COLO829 (cell line): Measurements from ENCODE around the gene GEMIN4.
"Not testable (repeated sequence)": the region's sequence is repeated elsewhere in the genome, so short reads cannot be mapped to it uniquely, and the experiment has no call there.

Source experiments
- DNase-seq: peaks from one replicate; pipeline ENCODE4 v3.0.0; 2012; ENCODE audit warnings: low spot score

The GEMIN4 gene

DNA sequence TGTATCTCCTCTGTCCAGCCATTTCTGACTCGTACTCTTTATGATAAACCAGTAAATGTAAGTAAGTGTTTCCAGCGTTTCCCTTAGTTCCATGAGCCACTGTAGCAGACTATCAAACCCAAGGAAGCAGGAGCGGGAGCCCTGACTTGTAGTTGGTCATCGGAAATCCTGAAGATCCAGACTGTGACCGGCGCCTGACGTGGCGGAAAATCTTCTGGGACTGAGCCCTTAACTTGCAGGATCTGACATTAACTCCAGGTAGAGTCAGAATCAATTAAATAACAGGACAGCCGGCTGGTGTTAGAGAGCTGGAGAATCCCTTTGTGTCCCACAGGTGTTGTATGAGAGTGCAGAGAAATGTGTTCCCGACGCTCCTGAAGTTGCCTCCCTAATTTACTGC is 26.0 kb upstream of the GEMIN4 start:
- DNase-seq, result no peak

DNA sequence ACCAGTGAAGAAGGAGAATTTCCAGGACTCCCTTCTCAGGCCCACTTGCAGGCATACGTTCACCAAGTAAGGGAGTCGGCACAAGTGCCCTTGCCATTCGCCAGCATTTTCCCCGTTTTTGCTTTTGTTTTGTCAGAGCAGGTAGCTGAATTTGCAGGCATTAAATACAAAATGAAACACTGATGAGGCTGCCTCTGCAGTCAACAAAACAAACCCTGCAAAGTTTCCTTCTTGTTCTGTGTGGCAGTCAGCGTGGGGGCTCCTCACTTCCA is 22.2 kb upstream of the GEMIN4 start:
- no peak for DNase-seq

DNA sequence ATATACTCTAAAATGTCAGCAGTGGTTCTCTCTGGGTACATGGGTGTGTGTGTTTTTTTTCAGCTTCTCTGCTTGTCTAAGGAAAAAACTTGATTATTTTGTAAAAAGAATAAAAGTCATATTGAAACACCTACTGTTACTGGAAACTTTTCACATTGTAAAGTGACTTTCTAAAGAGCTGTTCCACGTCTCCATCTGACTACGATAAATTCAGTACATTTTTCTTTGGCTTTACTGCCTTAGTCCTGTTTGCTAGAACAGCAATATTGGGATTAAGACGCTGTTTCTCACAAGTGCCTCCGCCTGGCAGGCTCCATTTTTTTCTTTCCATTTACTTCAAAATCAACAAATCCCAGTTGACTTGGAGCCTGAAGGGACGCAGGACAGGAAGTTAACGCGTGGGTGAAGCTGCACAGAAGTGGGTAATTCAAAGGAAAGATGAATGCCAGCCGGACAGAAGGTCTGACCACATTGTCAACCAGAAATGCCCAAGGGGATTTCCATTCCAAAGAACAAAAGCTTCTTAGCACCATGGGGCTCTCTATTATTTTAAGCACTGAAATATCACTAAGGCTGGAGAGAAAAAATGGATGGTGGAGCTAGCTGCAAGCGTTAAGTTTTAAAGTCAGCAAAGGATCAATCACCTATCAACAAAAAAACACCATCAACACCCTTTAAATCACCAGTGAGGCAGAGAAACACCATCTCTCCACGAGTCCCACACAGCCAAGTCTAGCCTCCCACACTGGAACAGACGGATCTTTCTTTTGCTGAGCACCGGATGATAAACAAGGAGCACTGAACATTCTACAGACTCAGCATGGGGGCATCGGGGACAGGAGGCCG is 21.6 kb upstream of the GEMIN4 start:
- DNase-seq, result peak; percentile 85

DNA sequence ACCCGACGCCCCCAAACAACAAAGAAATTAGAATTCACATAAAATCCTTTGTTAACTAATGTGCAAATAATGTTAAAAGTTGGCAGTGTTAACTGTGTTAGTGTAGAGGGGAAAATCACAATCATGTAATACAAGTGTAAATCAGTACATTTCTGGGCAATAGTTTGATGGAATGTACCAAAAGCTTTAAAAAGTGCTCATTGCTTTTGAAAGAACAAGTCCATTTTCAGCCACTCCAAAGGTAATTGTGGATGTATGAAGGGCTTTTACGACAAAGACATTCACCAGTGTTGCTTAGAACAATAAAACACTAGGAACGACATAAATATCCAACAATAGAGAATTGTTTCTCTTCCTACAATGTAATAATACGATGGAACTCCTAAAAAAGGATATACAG is 21.0 kb upstream of the GEMIN4 start:
- no peak for DNase-seq

- DNase-seq, result no peak
Measured at GRCh38 chr17:767076-767475, 15.0 kb upstream of the GEMIN4 start.

- no peak for DNase-seq
Measured at GRCh38 chr17:760371-760770, 8.3 kb upstream of the GEMIN4 start.

GRCh38 chr17:759964-760363 is 7.9 kb upstream of the GEMIN4 start:
- DNase-seq, result no peak

DNA sequence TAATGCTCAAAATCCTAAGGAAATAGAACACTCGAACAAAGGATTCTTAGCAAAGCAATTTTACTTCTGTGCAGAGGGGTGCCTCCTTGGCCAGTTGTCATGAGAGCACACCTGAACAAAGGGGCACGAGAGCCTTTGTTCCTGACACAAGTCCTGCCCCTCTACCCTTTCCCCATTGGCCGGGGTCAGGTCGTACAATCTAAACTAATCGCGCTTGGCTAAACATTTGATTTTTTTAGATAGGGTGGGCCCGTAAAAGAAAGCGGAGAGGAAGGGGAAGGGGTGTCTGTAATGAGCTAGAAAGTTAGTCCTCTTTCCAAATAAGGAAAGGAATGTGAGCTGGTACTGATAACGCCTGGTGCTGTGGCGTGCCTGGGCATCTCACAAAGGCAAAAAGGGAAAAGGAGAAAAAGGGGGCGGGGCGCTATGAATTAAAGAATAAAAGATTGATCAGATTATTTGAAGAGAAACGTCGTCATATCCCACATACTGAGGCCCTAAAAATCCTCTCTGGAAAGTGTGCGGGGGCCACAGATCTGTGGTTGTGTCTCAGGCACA is 4.0 kb upstream of the GEMIN4 start:
- DNase-seq, result not testable (repeated sequence)

DNA sequence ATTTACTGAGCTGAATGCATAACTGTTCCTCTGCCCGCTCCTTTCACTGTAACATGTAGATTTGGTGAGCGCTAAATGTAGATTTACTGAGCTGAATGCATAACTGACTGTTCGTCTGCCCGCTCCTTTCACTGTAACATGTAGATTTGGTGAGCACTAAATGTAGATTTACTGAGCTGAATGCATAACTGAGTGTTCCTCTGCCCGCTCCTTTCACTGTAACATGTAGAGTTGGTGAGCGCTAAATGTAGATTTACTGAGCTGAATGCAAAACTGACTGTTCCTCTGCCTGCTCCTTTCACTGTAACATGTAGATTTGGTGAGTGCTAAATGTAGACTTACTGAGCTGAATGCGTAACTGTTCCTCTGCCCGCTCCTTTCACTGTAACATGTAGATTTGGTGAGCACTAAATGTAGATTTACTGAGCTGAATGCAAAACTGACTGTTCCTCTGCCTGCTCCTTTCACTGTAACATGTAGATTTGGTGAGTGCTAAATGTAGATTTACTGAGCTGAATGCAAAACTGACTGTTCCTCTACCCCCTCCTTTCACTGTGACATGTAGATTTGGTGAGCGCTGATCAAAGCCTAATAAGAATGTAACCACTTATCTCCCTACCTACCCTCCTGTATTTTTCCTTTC is 3.4 kb upstream of the GEMIN4 start:
- not testable (repeated sequence) for DNase-seq

DNA sequence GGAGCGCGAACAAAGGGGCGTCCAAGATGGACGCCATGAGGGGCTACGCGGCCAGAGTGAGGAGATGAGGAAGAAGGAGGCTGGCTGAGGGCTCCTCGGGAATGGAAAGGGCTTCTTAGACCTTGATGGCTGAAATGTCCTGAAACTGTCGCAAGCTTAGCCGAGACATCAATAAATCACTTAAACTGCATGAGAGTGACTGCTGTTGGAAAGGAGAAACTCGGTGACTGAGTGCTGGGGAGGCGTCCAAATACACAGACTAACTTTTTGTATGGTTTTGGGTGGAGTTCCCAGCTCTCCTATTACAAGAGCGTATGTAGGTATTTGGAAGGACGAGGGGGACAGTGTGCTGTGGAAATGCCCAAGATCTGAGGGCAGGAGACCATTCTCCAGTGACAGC is 1.4 kb upstream of the GEMIN4 start:
- no peak for DNase-seq

- no peak for DNase-seq
Measured at GRCh38 chr17:752620-753219, 656 bp upstream of the GEMIN4 start.

- DNase-seq, result no peak
Measured at GRCh38 chr17:751269-752001, 629 bp downstream of the GEMIN4 start.

GRCh38 chr17:750431-751037 is 1.5 kb downstream of the GEMIN4 start:
- no peak for DNase-seq

DNA sequence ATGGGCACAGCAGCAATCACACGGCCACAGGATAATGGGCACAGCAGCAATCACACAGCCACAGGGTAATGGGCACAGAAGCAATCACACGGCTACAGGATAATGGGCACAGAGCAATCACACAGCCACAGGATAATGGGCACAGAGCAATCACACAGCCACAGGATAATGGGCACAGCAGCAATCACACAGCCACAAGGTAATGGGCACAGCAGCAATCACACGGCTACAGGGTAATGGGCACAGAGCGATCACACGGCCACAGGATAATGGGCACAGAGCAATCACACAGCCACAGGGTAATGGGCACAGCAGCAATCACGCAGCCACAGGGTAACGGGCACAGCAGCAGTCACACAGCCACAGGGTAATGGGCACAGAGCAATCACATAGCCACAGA is 2.7 kb downstream of the GEMIN4 start:
- not testable (repeated sequence) for DNase-seq

- DNase-seq, result not testable (repeated sequence)
Measured at GRCh38 chr17:748604-749003, 3.5 kb downstream of the GEMIN4 start.

GRCh38 chr17:746783-747629 is 5.1 kb downstream of the GEMIN4 start:
- no peak for DNase-seq

DNA sequence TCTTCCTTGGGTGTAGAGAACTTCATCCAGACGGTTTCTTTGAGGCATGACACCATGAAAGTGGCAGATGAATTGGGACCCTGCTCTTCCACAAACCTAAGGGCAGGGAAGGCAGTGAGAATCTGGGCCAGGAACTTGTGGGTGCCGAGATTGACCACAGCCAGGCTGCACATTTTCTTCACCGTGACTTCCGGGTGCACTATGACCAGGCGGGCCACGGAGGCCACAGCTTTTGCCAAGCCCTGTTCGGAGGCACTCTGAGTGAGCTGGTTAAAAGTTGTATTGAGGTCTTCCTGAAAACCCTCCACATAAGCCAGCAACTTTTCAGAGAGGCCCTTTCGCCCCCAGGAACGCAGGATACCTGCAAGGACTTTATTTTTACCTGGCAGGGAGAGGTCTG is 5.9 kb downstream of the GEMIN4 start:
- DNase-seq, result no peak

- no peak for DNase-seq
Measured at GRCh38 chr17:745406-745805, 6.7 kb downstream of the GEMIN4 start.

DNA sequence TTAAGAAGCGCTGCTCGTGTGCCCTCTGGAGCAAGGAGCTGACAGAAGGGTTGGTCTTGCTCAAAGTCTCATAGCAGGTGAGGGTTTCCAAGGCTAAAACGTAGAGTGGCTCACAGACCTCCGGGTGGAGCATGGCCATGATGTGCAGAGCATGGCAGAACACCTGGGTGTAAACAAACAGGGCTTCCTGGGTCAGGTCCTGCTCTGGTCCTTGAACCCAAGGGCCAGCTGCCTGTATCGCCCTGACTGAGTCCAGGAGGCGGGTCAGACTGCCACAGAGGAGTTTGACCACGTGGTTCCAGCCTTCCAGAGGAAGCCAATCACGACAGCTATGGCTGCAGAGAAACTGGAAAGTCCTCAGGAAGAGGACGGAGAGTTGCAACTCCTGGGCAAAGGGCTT is 7.1 kb downstream of the GEMIN4 start:
- DNase-seq, result no peak

GRCh38 chr17:743139-743538 is 8.9 kb downstream of the GEMIN4 start:
- no peak for DNase-seq

DNA sequence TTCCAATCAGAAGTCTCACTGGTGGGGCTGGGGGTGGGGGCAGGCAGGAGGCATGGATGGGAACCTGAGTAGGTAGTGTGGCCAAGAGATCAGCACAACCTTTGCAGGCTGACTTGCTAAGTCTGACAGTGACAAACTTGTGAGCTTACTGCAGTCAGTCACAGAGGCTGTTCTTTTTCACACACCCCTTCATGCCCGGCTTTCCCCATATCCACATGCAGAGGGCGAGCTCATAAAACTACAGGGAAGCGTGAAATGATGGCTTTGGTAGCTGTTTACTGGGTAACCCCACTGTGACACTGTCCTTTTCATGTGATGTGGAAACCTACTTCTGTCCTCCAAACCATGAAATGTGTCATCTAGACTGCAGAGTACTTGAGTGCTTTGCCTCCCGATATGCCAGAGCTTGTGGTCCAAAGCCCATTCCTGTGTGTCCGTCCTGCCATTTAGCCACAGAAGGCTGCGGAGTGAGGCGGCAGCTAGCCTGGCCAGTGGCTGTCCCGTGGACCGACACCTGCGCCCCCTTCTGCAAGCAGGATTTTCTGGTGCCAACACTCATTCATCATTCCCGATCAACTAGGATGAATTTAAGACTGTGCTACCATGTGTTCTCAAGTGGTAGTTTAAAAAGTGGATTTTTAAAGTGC is 9.8 kb downstream of the GEMIN4 start:
- DNase-seq, result no peak
